IPS-20b (cell line): Measurements from ENCODE around the gene RGS4.

Experiments
- H3K27ac ChIP-seq: one replicate; pipeline ENCODE4 v1.5.1; 2013; ENCODE audit warnings: low read length
- H3K27me3 ChIP-seq: 2 replicates; pipeline ENCODE4 v1.6.1; 2013; ENCODE audit warnings: mild to moderate bottlenecking, low read length, inconsistent platforms; ENCODE audit not compliant: insufficient read depth
- H3K36me3 ChIP-seq: 2 replicates; pipeline ENCODE4 v1.6.1; 2013; ENCODE audit warnings: low read depth, mild to moderate bottlenecking, inconsistent platforms, low read length, moderate library complexity; ENCODE audit not compliant: insufficient read depth
- H3K4me1 ChIP-seq: 2 replicates; pipeline ENCODE4 v1.6.1; 2013; ENCODE audit warnings: mild to moderate bottlenecking, control low read depth, inconsistent platforms, low read length, moderate library complexity; ENCODE audit not compliant: insufficient read depth
- H3K4me3 ChIP-seq: 2 replicates; pipeline ENCODE4 v1.5.1; 2013; ENCODE audit warnings: mild to moderate bottlenecking, low read length, inconsistent platforms
- H3K9ac ChIP-seq: 2 replicates; pipeline ENCODE4 v1.6.1; 2013; ENCODE audit warnings: low read depth, mild to moderate bottlenecking, inconsistent platforms, low read length, moderate library complexity
- H3K9me3 ChIP-seq: 2 replicates; pipeline ENCODE4 v1.6.1; 2013; ENCODE audit warnings: mild to moderate bottlenecking, low read depth, low read length, inconsistent platforms; ENCODE audit not compliant: insufficient read depth

The RGS4 gene

DNA sequence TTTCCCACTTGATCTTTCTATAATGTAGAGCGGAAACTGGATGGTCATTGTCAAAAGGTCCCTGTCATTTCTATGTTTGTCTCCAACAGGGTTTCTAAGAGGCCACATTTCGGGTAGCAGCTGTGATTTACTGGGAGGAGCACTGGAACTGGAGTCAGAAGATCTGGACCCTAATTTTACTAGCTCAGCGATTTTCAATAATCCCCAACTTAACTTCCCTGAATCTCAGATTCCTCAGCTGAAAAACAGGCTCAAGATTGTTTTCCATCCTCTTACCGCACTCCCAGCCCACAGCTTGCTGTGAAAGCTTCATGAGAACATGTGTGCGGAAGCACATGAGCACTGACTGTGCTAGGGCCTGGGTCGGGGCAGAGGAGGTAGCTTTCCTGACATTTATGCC, 19.9 kb upstream of the RGS4 start:
- Histone ChIP-seq H3K4me3 (no peak overlapping the region), H3K9ac (no peak overlapping the region), H3K27ac (no peak overlapping the region), H3K4me1 (no peaks in the 10 kb centered on the region), H3K9me3 (no peaks in the 10 kb centered on the region), H3K36me3 (no peaks in the 10 kb centered on the region), H3K27me3 (no peaks in the 10 kb centered on the region)

- H3K9me3 ChIP-seq = no peaks in the 10 kb centered on the region
- H3K9ac ChIP-seq = no peak overlapping the region
- H3K4me1 ChIP-seq = no peaks in the 10 kb centered on the region
- no peak overlapping the region for H3K27ac ChIP-seq
- H3K36me3 ChIP-seq = no peaks in the 10 kb centered on the region
- H3K4me3 ChIP-seq = no peak overlapping the region
- H3K27me3 ChIP-seq = no peaks in the 10 kb centered on the region
Observed at GRCh38 chr1:163050496-163050895, 18.7 kb upstream of the RGS4 start.

- Histone ChIP-seq H3K4me1 (no peaks in the 10 kb centered on the region), H3K27me3 (no peaks in the 10 kb centered on the region), H3K4me3 (no peak overlapping the region), H3K9me3 (no peaks in the 10 kb centered on the region), H3K36me3 (no peaks in the 10 kb centered on the region), H3K27ac (no peak overlapping the region), H3K9ac (no peak overlapping the region)
Observed at GRCh38 chr1:163054181-163054591, 15.0 kb upstream of the RGS4 start.

GRCh38 chr1:163055005-163055404, 14.2 kb upstream of the RGS4 start:
- no peaks in the 10 kb centered on the region for H3K9me3 ChIP-seq
- no peak overlapping the region for H3K9ac ChIP-seq
- H3K4me3 ChIP-seq = no peak overlapping the region
- no peak overlapping the region for H3K27ac ChIP-seq
- H3K36me3 ChIP-seq = no peaks in the 10 kb centered on the region
- H3K4me1 ChIP-seq = no peaks in the 10 kb centered on the region
- H3K27me3 ChIP-seq = no peaks in the 10 kb centered on the region

DNA sequence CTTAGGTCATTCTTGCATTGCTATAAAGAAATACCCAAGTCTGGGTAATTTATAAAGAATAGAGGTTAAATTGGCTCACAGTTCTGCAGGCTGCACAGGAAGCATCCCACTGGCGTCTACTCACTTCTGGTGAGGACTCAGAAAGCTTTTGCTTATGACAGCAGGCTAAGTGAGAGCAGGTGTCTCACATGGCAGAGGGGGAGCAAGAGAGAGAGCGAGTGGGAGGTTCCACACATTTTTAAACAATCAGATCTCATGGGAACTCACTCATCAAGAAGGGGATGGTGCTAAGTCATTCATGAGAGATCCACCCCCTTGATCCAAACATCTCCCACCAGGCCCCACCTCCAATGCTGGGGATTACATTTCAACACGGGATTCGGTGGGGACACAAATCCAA, 13.6 kb upstream of the RGS4 start:
- no peaks in the 10 kb centered on the region for H3K4me1 ChIP-seq
- H3K27ac ChIP-seq = no peak overlapping the region
- H3K36me3 ChIP-seq = no peaks in the 10 kb centered on the region
- no peaks in the 10 kb centered on the region for H3K9me3 ChIP-seq
- H3K4me3 ChIP-seq = no peak overlapping the region
- no peak overlapping the region for H3K9ac ChIP-seq
- H3K27me3 ChIP-seq = no peaks in the 10 kb centered on the region

DNA sequence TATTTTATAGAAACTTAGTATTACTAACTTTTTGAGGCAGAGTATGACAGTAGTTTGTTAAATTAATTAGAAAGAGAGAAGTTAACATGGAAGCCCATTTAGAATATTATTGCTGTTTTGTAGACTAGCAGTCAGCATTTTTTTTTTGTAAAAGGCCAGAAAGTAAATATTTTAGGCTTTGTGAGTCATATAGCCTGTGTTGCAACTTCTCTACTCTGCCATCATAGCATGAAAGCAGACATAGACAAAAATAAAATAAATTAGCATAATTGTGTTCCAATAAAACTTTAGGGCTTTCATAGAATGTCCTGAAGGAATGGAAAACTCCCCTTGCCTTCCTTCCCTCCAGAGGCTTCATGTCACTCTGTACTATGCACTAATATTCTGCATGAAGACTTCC, 12.3 kb upstream of the RGS4 start:
- Histone ChIP-seq H3K9me3 (no peaks in the 10 kb centered on the region), H3K27ac (no peak overlapping the region), H3K9ac (no peak overlapping the region), H3K4me3 (no peak overlapping the region), H3K4me1 (no peaks in the 10 kb centered on the region), H3K36me3 (no peaks in the 10 kb centered on the region), H3K27me3 (no peaks in the 10 kb centered on the region)

GRCh38 chr1:163060343-163061007, 8.7 kb upstream of the RGS4 start:
- Histone ChIP-seq H3K4me3 (no peak overlapping the region), H3K9me3 (no peaks in the 10 kb centered on the region), H3K27ac (no peak overlapping the region)

DNA sequence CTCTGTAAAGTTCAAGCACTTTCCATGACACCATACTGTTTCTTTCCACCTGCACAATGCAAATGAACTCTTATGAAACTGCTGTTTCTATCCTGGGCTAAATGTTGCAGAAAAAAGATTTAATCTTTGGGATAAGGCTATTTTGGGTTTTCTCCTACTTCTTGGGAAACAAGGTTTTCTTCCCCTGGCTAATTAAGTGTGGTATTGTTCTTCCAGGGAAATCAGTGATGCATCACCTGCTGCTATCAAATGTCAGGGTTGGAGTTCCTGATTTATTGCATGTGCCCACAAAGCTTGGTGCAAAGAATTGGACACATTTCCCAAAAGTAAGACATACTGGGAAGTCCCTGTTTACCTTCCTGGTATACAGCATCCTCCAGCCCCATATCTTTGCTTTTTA, 6.0 kb upstream of the RGS4 start:
- H3K4me1 ChIP-seq = peaks cover 10% of the 10 kb centered on the region; the same call in 1 of the 2 replicates
- no peaks in the 10 kb centered on the region for H3K27me3 ChIP-seq
- no peaks in the 10 kb centered on the region for H3K9me3 ChIP-seq
- no peaks in the 10 kb centered on the region for H3K36me3 ChIP-seq
- H3K4me3 ChIP-seq = no peak overlapping the region
- H3K9ac ChIP-seq = no peak overlapping the region
- no peak overlapping the region for H3K27ac ChIP-seq

More at GRCh38 chr1:163060343-163061007, 8.7 kb upstream of the RGS4 start:
- H3K9ac ChIP-seq = no peak overlapping the region
- no peaks in the 10 kb centered on the region for H3K36me3 ChIP-seq
- no peaks in the 10 kb centered on the region for H3K27me3 ChIP-seq
- peaks cover 10% of the 10 kb centered on the region; the same call in 1 of the 2 replicates for H3K4me1 ChIP-seq

DNA sequence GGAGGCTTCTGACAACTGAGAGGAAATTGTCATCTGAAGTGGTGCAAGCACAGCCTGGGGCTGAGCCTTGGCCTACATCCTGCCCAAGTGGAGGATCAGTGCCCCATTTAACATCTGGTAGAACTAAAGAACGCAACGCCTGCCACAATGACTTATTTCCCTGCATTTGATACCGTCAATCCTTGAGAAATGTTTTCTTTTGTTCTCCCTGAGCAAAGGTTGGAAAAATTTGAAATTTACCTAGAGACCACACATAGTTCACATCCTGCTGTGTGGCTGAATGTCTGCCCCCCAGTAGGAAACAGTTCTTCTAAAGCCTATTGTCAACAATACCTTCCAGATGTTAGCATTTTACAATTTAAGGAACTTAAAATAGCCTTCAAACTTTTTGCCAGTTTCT, 5.6 kb upstream of the RGS4 start:
- no peak overlapping the region for H3K27ac ChIP-seq
- H3K4me3 ChIP-seq = no peak overlapping the region
- no peaks in the 10 kb centered on the region for H3K9me3 ChIP-seq
- no peaks in the 10 kb centered on the region for H3K36me3 ChIP-seq
- no peaks in the 10 kb centered on the region for H3K27me3 ChIP-seq
- H3K9ac ChIP-seq = no peak overlapping the region
- peaks cover 10% of the 10 kb centered on the region; the same call in 1 of the 2 replicates for H3K4me1 ChIP-seq

GRCh38 chr1:163066168-163066567, 3.0 kb upstream of the RGS4 start:
- Histone ChIP-seq H3K36me3 (no peaks in the 10 kb centered on the region), H3K4me3 (no peak overlapping the region), H3K4me1 (peaks cover 14% of the 10 kb centered on the region; the same call in 1 of the 2 replicates), H3K27ac (no peak overlapping the region), H3K9ac (no peak overlapping the region), H3K27me3 (no peaks in the 10 kb centered on the region), H3K9me3 (no peaks in the 10 kb centered on the region)

- no peaks in the 10 kb centered on the region for H3K36me3 ChIP-seq
- H3K27ac ChIP-seq = no peak overlapping the region
- H3K9me3 ChIP-seq = no peaks in the 10 kb centered on the region
- no peak overlapping the region for H3K9ac ChIP-seq
- no peak overlapping the region for H3K4me3 ChIP-seq
- H3K4me1 ChIP-seq = peaks cover 14% of the 10 kb centered on the region; the same call in 1 of the 2 replicates
- H3K27me3 ChIP-seq = no peaks in the 10 kb centered on the region
Observed at GRCh38 chr1:163066686-163067085, 2.5 kb upstream of the RGS4 start.

DNA sequence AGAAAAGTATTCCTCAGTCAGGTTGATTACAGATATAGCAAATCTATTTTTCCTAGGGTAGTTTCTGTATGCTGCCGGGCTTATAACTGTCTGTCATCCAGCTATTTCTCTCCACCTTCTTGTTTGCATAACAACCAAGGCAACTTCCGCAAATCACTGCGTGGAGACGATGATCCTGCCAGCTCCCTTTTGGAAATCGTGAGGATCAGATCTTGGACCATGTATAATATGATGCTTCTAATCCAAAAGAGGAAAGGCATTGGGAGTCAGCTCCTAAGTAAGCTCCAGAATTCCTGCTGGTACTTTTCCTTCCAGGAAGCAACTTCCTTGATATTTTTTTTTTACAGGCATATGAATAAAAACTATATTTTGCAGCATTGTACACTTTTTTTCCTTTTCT, 445 bp upstream of the RGS4 start:
- Histone ChIP-seq H3K36me3 (no peaks in the 10 kb centered on the region), H3K27ac (no peak overlapping the region), H3K27me3 (no peaks in the 10 kb centered on the region), H3K9me3 (no peaks in the 10 kb centered on the region), H3K4me1 (peaks cover 12% of the 10 kb centered on the region; the same call in 1 of the 2 replicates), H3K9ac (no peak overlapping the region; the same call in 1 of the 2 replicates), H3K4me3 (peak overlapping the region; percentile 46)
